Transverse colon (tissue), 4 donors: ENCODE results near the gene SIGLEC1. TPM values are rescaled to one million over a fixed set of nuclear protein-coding genes. Genes with fewer than 3 reads are reported as not detected.

ENCODE experiments used
- DNase-seq: peaks from one replicate; pipeline ENCODE4 v3.0.0-alpha.2; 2019
- H3K27ac ChIP-seq, 4 donors: fragments of 200-600 bp; sonication (generic); 2 replicates each; pipeline ENCODE4 v1.5.1; 2016 to 2018; ENCODE audit warnings: inconsistent platforms in 4 of 4
- H3K27me3 ChIP-seq: fragments of 200-600 bp; sonication (generic); 2 replicates; pipeline ENCODE4 v1.5.1; 2017; ENCODE audit warnings: inconsistent platforms
- H3K36me3 ChIP-seq, 4 donors: fragments of 200-600 bp; sonication (generic); 2 replicates each; pipeline ENCODE4 v1.5.1; 2017 to 2019; ENCODE audit warnings: inconsistent platforms in 4 of 4
- H3K4me1 ChIP-seq, 4 donors: fragments of 200-600 bp; sonication (generic); 2 replicates each; pipeline ENCODE4 v1.5.1; 2017 to 2020; ENCODE audit warnings: inconsistent platforms in 4 of 4
- H3K4me3 ChIP-seq, 4 donors: fragments of 200-600 bp; sonication (generic); 1 replicate in 1 of 4; 2 replicates in 3 of 4; pipeline versions ENCODE4 v1.5.1 to v1.6.1; 2017 to 2019; ENCODE audit warnings: inconsistent platforms in 4 of 4
- H3K9me3 ChIP-seq, 2 donors: fragments of 200-600 bp; sonication (generic); 2 replicates each; pipeline ENCODE4 v1.5.1; 2017 to 2019; ENCODE audit warnings: inconsistent platforms in 2 of 2
- CTCF ChIP-seq, 5 experiments: fragments of 200-600 bp in 3 of 5; fragments of 450-650 bp in 2 of 5; sonication (generic) in 3 of 5; IDR thresholded peaks; 1 replicate in 2 of 5; 2 replicates in 3 of 5; pipeline ENCODE4 v1.5.1; 2016 to 2017; ENCODE audit warnings: antibody characterized with exemption in 5 of 5, inconsistent platforms in 3 of 5, mild to moderate bottlenecking in 2 of 5, moderate library complexity in 1 of 5
- EP300 ChIP-seq: sonication (generic); formaldehyde crosslinking; IDR thresholded peaks from one replicate; pipeline ENCODE4 v1.6.1; 2017; ENCODE audit warnings: antibody characterized with exemption, low read depth
- POLR2A ChIP-seq: fragments of 450-650 bp; IDR thresholded peaks from one replicate; pipeline ENCODE4 v1.6.1; 2016; ENCODE audit warnings: antibody characterized with exemption, mild to moderate bottlenecking, moderate library complexity
- POLR2AphosphoS5 ChIP-seq, 3 donors: sonication (generic); formaldehyde crosslinking; IDR thresholded peaks; one replicate each; pipeline ENCODE4 v1.6.1; 2016; ENCODE audit warnings: antibody characterized with exemption in 3 of 3
- WGBS, 2 donors: methylation state at CpG; one replicate each; pipeline ENCODE4 v1.1.5; 2018; ENCODE audit warnings: low coverage in 1 of 2; 5-methylcytosine and 5-hydroxymethylcytosine counted together
- in situ Hi-C, 4 donors: fragments of 200-750 bp; cut with MboI; loops; one replicate each; pipeline versions ENCODE4 v1.15.0 to v1.15.1; 2017; ENCODE audit warnings: low sequenced_read_pairs in 3 of 4, low pct_ligation_motif_present in 1 of 4, low pct_unique_long_range_greater_than_20kb in 1 of 4
- intact Hi-C: fragments of 100-400 bp; cut with DNase I; formaldehyde crosslinking; loops from one replicate; pipeline ENCODE4 v1.15.1; 2023; ENCODE audit warnings: low total_unique reads
- total RNA-seq, 4 donors: library from RNA; depleted of rRNA; stranded (reverse); fragments of >200 nt; gene quantifications; one replicate each; pipeline ENCODE4 v1.1.0, GENCODE V29; 2016

SIGLEC1 gene
- total RNA-seq, 4 donors from 2014 or later = 2.2 to 17.6 (median 7.9) TPM

- H3K27me3 ChIP-seq = peaks cover 46% of the 10 kb centered on the region
- in situ Hi-C loops (loop anchor here in 1 of 4 donors (25.0 kb wide), 1 partner anchor 406 kb away; no protein-coding TSS in a partner anchor), intact Hi-C loops (no loop called here)
- TF ChIP-seq POLR2A = no peak
- TF ChIP-seq CTCF (IDR thresholded peaks at IDR 0.05) = no peak
- TF ChIP-seq POLR2AphosphoS5 (IDR thresholded peaks at IDR 0.05) = no peak
- TF ChIP-seq EP300 = no peak
- DNase-seq = no peak
- H3K9me3 ChIP-seq = no peaks in the 10 kb centered on the region
- peaks cover 13 to 37% (median 22%) of the 10 kb centered on the region in 4 donors for H3K4me1 ChIP-seq
- peak overlapping the region; percentile 77 to 96 (median 85) for H3K27ac ChIP-seq
- peak overlapping the region; percentile 28 to 55 (median 45) for H3K4me3 ChIP-seq
- 51% methylated on average over 15 of the region's 15 CpGs; no CpG with 5 or more reads in 1 of the 2 donors for WGBS, 2 donors
- H3K36me3 ChIP-seq = no peaks in the 10 kb centered on the region
These were observed 31.6 kb downstream of the SIGLEC1 start for GRCh38 chr20:3680701-3681351.

GRCh38 chr20:3679749-3680700 lies 32.4 kb downstream of the SIGLEC1 start:
- H3K36me3 ChIP-seq = no peaks in the 10 kb centered on the region
- in situ Hi-C loops = loop anchor here in 1 of 4 donors (25.0 kb wide), 1 partner anchor 407 kb away; no protein-coding TSS in a partner anchor
- H3K9me3 ChIP-seq = no peaks in the 10 kb centered on the region
- DNase-seq = peak; percentile 56
- H3K27ac ChIP-seq = peak overlapping the region; percentile 77 to 96 (median 85)
- peaks cover 54% of the 10 kb centered on the region for H3K27me3 ChIP-seq
- H3K4me1 ChIP-seq = peaks cover 13 to 37% (median 22%) of the 10 kb centered on the region in 4 donors
- intact Hi-C loops = no loop called here
- WGBS, 2 donors = 53% methylated on average over 18 of the region's 18 CpGs; no CpG with 5 or more reads in 1 of the 2 donors
- TF ChIP-seq EP300 (no peak), POLR2AphosphoS5 (IDR thresholded peaks at IDR 0.05) (peak in 1 of 3 donors; percentile 15)
- H3K4me3 ChIP-seq = peak overlapping the region; percentile 28 to 55 (median 45)

DNA sequence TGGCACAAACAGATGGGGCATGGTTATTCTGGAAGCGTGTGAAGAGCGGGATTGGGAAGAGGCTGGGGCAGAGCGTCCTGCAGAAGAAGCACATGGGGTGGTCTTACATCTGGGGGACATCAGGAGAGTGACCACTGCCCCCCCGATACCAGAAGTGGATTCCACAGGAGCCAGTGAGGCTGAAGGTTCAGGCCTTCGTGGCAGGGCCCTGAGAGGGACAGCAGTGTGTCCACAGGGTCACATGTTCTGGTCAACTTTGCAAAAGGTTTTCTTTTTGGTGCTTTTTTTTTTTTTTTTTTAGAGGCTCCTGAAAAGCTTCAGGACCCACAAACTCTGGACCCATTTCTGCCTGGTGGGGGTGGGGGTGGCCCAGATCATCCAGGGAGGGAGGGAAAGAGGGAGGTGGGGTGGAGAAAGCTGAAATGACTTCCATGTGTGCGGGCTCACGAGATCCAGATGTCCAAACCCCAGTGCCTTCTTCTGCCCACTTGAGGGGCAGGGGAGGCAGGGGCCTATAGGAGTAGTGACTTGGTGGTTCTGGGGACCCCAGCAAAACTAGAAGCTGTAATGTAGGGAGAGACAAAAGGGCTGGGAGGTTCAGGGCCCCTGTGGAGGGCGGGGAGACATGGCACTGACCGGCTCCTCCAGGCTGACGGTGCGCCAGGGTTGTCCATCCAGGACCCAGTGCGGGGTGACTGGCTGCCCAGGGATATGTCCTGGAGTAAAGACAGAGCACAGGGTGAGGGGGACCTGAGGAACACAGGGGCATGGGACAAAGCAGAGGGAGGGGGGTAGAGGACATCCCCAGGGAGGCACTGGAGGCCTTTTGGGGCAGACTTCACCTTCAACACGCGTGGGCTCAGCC lies 33.3 kb downstream of the SIGLEC1 start:
- no peaks in the 10 kb centered on the region for H3K36me3 ChIP-seq
- H3K27me3 ChIP-seq = peaks cover 63% of the 10 kb centered on the region
- no peak for TF ChIP-seq POLR2A
- no peak for TF ChIP-seq POLR2AphosphoS5 (IDR thresholded peaks at IDR 0.05)
- TF ChIP-seq EP300 = no peak
- no peak for TF ChIP-seq CTCF (IDR thresholded peaks at IDR 0.05)
- intact Hi-C loops (no loop called here), in situ Hi-C loops (loop anchor here in 1 of 4 donors (25.0 kb wide), 1 partner anchor 408 kb away; no protein-coding TSS in a partner anchor)
- WGBS, 2 donors = 68% methylated on average over 14 of the region's 14 CpGs; no CpG with 5 or more reads in 1 of the 2 donors
- peak overlapping the region in 1 of 4 donors; percentile 44 for H3K4me3 ChIP-seq
- no peaks in the 10 kb centered on the region for H3K9me3 ChIP-seq
- H3K27ac ChIP-seq = peak overlapping the region; percentile 77 to 96 (median 85)
- H3K4me1 ChIP-seq = peaks cover 13 to 37% (median 22%) of the 10 kb centered on the region in 4 donors
- DNase-seq = no peak

GRCh38 chr20:3678198-3678597 lies 34.2 kb downstream of the SIGLEC1 start:
- Histone ChIP-seq H3K27ac (peak overlapping the region; percentile 70 to 96 (median 85)), H3K27me3 (peaks cover 71% of the 10 kb centered on the region), H3K9me3 (no peaks in the 10 kb centered on the region), H3K36me3 (no peaks in the 10 kb centered on the region), H3K4me1 (peaks cover 13 to 37% (median 22%) of the 10 kb centered on the region in 4 donors), H3K4me3 (no peak overlapping the region)
- in situ Hi-C loops (loop anchor here in 1 of 4 donors (25.0 kb wide), 1 partner anchor 409 kb away; no protein-coding TSS in a partner anchor), intact Hi-C loops (no loop called here)
- no peak for TF ChIP-seq POLR2A
- TF ChIP-seq CTCF (IDR thresholded peaks at IDR 0.05) = no peak
- DNase-seq = no peak
- WGBS, 2 donors = 59% methylated on average over 2 of the region's 2 CpGs; no CpG with 5 or more reads in 1 of the 2 donors
